HEK293 (cell line): ENCODE measurements around the gene COPA.
A peak's percentile ranks its signal among the peaks of the same experiment; 100 is the strongest.

ENCODE experiments used
- BCL11B ChIP-seq: fragments of 450-650 bp; formaldehyde crosslinking; IDR thresholded peaks from 2 replicates; pipeline ENCODE4 v1.5.1; 2016; ENCODE audit warnings: low read depth, missing biosample characterization, missing genetic modification characterization
- GLI2 ChIP-seq: fragments of 450-650 bp; formaldehyde crosslinking; IDR thresholded peaks from 2 replicates; pipeline ENCODE4; 2017; ENCODE audit warnings: missing biosample characterization, missing genetic modification characterization, low read depth, borderline replicate concordance
- HOXA7 ChIP-seq: sonication (generic); formaldehyde crosslinking; IDR thresholded peaks from 2 replicates; pipeline ENCODE4 v1.8.1; 2022; ENCODE audit warnings: missing genetic modification reagents, borderline replicate concordance
- KLF1 ChIP-seq: fragments of 450-650 bp; formaldehyde crosslinking; IDR thresholded peaks from 2 replicates; pipeline ENCODE4 v1.5.1; 2016; ENCODE audit warnings: missing biosample characterization, missing genetic modification characterization
- MZF1 ChIP-seq: fragments of 450-650 bp; formaldehyde crosslinking; IDR thresholded peaks from 2 replicates; pipeline ENCODE4 v1.5.1; 2017; ENCODE audit warnings: missing biosample characterization, missing genetic modification characterization, borderline replicate concordance
- RBAK ChIP-seq: fragments of 450-650 bp; formaldehyde crosslinking; IDR thresholded peaks from 2 replicates; pipeline ENCODE4 v1.5.1; 2016; ENCODE audit warnings: missing biosample characterization, missing genetic modification characterization
- REST ChIP-seq: fragments of 450-650 bp; formaldehyde crosslinking; IDR thresholded peaks from 2 replicates; pipeline ENCODE4 v1.5.1; 2016; ENCODE audit warnings: missing biosample characterization, missing genetic modification characterization
- SCRT2 ChIP-seq: fragments of 450-650 bp; formaldehyde crosslinking; IDR thresholded peaks from 2 replicates; pipeline ENCODE4 v1.5.1; 2016; ENCODE audit warnings: missing biosample characterization, missing genetic modification characterization
- SETDB1 ChIP-seq: IDR thresholded peaks from one replicate; pipeline ENCODE4 v1.6.1; 2017; ENCODE audit warnings: mild to moderate bottlenecking, low read length, moderate library complexity, mixed read lengths; ENCODE audit not compliant: insufficient read length
- SP7 ChIP-seq: fragments of 450-650 bp; formaldehyde crosslinking; IDR thresholded peaks from 2 replicates; pipeline ENCODE4 v1.5.1; 2016; ENCODE audit warnings: missing biosample characterization, missing genetic modification characterization
- ZBTB17 ChIP-seq: fragments of 450-650 bp; formaldehyde crosslinking; IDR thresholded peaks from 2 replicates; pipeline ENCODE4 v1.5.1; 2016; ENCODE audit warnings: missing biosample characterization, missing genetic modification characterization
- ZNF112 ChIP-seq: fragments of 450-650 bp; formaldehyde crosslinking; IDR thresholded peaks from 2 replicates; pipeline ENCODE4 v1.5.0; 2017; ENCODE audit warnings: missing biosample characterization, missing genetic modification characterization
- ZNF138 ChIP-seq: fragments of 450-650 bp; formaldehyde crosslinking; IDR thresholded peaks from 2 replicates; pipeline ENCODE4 v1.5.1; 2016; ENCODE audit warnings: missing biosample characterization, missing genetic modification characterization, borderline replicate concordance
- ZNF140 ChIP-seq: fragments of 450-650 bp; formaldehyde crosslinking; IDR thresholded peaks from 2 replicates; pipeline ENCODE4 v1.5.1; 2016; ENCODE audit warnings: missing biosample characterization, missing genetic modification characterization
- ZNF223 ChIP-seq: fragments of 450-650 bp; formaldehyde crosslinking; IDR thresholded peaks from 2 replicates; pipeline ENCODE4 v1.5.1; 2016; ENCODE audit warnings: missing biosample characterization, missing genetic modification characterization
- ZNF248 ChIP-seq: fragments of 450-650 bp; formaldehyde crosslinking; IDR thresholded peaks from 2 replicates; pipeline ENCODE4 v1.5.1; 2017; ENCODE audit warnings: missing biosample characterization, missing genetic modification characterization
- ZNF280D ChIP-seq: fragments of 450-650 bp; formaldehyde crosslinking; IDR thresholded peaks from 2 replicates; pipeline ENCODE4 v1.5.1; 2016; ENCODE audit warnings: missing biosample characterization, missing genetic modification characterization
- ZNF341 ChIP-seq: fragments of 450-650 bp; formaldehyde crosslinking; IDR thresholded peaks from 2 replicates; pipeline ENCODE4; 2016; ENCODE audit warnings: low read depth, missing biosample characterization, missing genetic modification characterization
- ZNF433 ChIP-seq: fragments of 450-650 bp; formaldehyde crosslinking; IDR thresholded peaks from 2 replicates; pipeline ENCODE4 v1.5.1; 2016; ENCODE audit warnings: missing biosample characterization, missing genetic modification characterization, low read depth
- ZNF473 ChIP-seq: fragments of 450-650 bp; formaldehyde crosslinking; IDR thresholded peaks from 2 replicates; pipeline ENCODE4 v1.5.1; 2017; ENCODE audit warnings: missing biosample characterization, missing genetic modification characterization
- ZNF529 ChIP-seq: fragments of 450-650 bp; formaldehyde crosslinking; IDR thresholded peaks from 2 replicates; pipeline ENCODE4 v1.5.1; 2017; ENCODE audit warnings: missing genetic modification characterization, missing biosample characterization; ENCODE audit not compliant: insufficient replicate concordance
- ZNF624 ChIP-seq: fragments of 450-650 bp; formaldehyde crosslinking; IDR thresholded peaks from 2 replicates; pipeline ENCODE4 v1.5.1; 2017; ENCODE audit warnings: missing biosample characterization, missing genetic modification characterization
- ZNF645 ChIP-seq: fragments of 450-650 bp; formaldehyde crosslinking; IDR thresholded peaks from 2 replicates; pipeline ENCODE4; 2016; ENCODE audit warnings: missing biosample characterization, missing genetic modification characterization
- ZNF654 ChIP-seq: fragments of 450-650 bp; formaldehyde crosslinking; IDR thresholded peaks from 2 replicates; pipeline ENCODE4 v1.5.1; 2016; ENCODE audit warnings: low read depth, missing biosample characterization, missing genetic modification characterization
- ZNF701 ChIP-seq: fragments of 450-650 bp; formaldehyde crosslinking; IDR thresholded peaks from 2 replicates; pipeline ENCODE4 v1.5.1; 2016; ENCODE audit warnings: missing biosample characterization, missing genetic modification characterization
- ZNF747 ChIP-seq: fragments of 450-650 bp; formaldehyde crosslinking; IDR thresholded peaks from 2 replicates; pipeline ENCODE4 v1.5.1; 2016; ENCODE audit warnings: missing biosample characterization, missing genetic modification characterization
- ZSCAN23 ChIP-seq: fragments of 450-650 bp; formaldehyde crosslinking; IDR thresholded peaks from 2 replicates; pipeline ENCODE4 v1.5.1; 2016; ENCODE audit warnings: missing biosample characterization, missing genetic modification characterization
- ZXDB ChIP-seq: fragments of 450-650 bp; formaldehyde crosslinking; IDR thresholded peaks from 2 replicates; pipeline ENCODE4 v1.5.1; 2016; ENCODE audit warnings: missing biosample characterization, missing genetic modification characterization
- TF ChIP-seq, protein P1 (sequence below): fragments of 450-650 bp; formaldehyde crosslinking; IDR thresholded peaks from 2 replicates; pipeline ENCODE4 v1.5.1; 2016; ENCODE audit warnings: missing biosample characterization, missing genetic modification characterization, borderline replicate concordance

The COPA gene

DNA sequence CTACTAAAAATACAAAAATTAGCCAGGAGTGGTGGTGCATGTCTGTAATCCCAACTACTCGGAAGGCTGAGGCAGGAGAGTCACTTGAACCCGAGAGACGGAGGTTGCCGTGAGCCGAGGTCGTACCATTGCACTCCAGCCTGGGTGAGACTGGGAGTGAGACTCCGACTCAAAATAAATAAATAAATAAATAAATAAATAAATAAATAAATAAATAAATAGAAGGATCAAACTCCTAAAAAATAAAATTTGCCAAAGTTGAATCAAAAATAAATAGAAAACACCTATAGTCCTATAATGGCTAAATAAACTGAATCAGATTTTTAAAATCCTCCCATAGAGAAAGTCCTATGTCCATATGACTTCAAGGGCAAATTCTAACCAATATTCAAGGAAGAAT, 42.9 kb downstream of the COPA start (continued):
- TF ChIP-seq KLF1 (tag by site-specific recombination) (no peak), HOXA7 (no peak), ZNF138 (tag by site-specific recombination) (peak; percentile 88; the same call in 1 of the 2 replicates), MZF1 (tag by site-specific recombination) (peak; percentile 50; the same call in 1 of the 2 replicates), ZNF529 (tag by site-specific recombination) (peak; percentile 74), ZNF223 (tag by site-specific recombination) (peak; percentile 65; the same call in 1 of the 2 replicates), RBAK (tag by site-specific recombination) (peak; percentile 73), REST (peak; percentile 87), ZNF701 (no peak), ZNF473 (no peak), ZNF747 (no peak), ZNF280D (tag by site-specific recombination) (no peak), ZNF341 (tag by site-specific recombination) (peak; percentile 52; the same call in 1 of the 2 replicates), SETDB1 (no peak), ZNF140 (peak; percentile 97), ZXDB (peak; percentile 86), ZBTB17 (no peak), ZSCAN23 (tag by site-specific recombination) (0 out of 2 replicates have a peak, but pooled peaks have one; percentile 50), ZNF433 (tag by site-specific recombination) (peak; percentile 95), BCL11B (tag by site-specific recombination) (no peak), ZNF654 (tag by site-specific recombination) (peak; percentile 51), ZNF112 (tag by site-specific recombination) (no peak), ZNF645 (tag by site-specific recombination) (no peak), ZNF248 (tag by site-specific recombination) (no peak), GLI2 (tag by site-specific recombination) (peak; percentile 31; the same call in 1 of the 2 replicates), ZNF624 (no peak), SCRT2 (tag by site-specific recombination) (no peak), SP7 (tag by site-specific recombination) (no peak)
- TF ChIP-seq, protein P1, sequence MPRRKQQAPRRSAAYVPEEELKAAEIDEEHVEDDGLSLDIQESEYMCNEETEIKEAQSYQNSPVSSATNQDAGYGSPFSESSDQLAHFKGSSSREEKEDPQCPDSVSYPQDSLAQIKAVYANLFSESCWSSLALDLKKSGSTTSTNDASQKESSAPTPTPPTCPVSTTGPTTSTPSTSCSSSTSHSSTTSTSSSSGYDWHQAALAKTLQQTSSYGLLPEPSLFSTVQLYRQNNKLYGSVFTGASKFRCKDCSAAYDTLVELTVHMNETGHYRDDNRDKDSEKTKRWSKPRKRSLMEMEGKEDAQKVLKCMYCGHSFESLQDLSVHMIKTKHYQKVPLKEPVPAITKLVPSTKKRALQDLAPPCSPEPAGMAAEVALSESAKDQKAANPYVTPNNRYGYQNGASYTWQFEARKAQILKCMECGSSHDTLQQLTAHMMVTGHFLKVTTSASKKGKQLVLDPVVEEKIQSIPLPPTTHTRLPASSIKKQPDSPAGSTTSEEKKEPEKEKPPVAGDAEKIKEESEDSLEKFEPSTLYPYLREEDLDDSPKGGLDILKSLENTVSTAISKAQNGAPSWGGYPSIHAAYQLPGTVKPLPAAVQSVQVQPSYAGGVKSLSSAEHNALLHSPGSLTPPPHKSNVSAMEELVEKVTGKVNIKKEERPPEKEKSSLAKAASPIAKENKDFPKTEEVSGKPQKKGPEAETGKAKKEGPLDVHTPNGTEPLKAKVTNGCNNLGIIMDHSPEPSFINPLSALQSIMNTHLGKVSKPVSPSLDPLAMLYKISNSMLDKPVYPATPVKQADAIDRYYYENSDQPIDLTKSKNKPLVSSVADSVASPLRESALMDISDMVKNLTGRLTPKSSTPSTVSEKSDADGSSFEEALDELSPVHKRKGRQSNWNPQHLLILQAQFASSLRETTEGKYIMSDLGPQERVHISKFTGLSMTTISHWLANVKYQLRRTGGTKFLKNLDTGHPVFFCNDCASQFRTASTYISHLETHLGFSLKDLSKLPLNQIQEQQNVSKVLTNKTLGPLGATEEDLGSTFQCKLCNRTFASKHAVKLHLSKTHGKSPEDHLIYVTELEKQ (tag by site-specific recombination): no peak
